ENCODE measurements around the gene ZFAND5.

- peak in 2 of 3 donors; percentile 7 to 31 for TF ChIP-seq POLR2AphosphoS5 (IDR thresholded peaks at IDR 0.05)
- TF ChIP-seq, protein P1, sequence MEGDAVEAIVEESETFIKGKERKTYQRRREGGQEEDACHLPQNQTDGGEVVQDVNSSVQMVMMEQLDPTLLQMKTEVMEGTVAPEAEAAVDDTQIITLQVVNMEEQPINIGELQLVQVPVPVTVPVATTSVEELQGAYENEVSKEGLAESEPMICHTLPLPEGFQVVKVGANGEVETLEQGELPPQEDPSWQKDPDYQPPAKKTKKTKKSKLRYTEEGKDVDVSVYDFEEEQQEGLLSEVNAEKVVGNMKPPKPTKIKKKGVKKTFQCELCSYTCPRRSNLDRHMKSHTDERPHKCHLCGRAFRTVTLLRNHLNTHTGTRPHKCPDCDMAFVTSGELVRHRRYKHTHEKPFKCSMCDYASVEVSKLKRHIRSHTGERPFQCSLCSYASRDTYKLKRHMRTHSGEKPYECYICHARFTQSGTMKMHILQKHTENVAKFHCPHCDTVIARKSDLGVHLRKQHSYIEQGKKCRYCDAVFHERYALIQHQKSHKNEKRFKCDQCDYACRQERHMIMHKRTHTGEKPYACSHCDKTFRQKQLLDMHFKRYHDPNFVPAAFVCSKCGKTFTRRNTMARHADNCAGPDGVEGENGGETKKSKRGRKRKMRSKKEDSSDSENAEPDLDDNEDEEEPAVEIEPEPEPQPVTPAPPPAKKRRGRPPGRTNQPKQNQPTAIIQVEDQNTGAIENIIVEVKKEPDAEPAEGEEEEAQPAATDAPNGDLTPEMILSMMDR (IDR thresholded peaks at IDR 0.05) = no peak
- TF ChIP-seq POLR2A (IDR thresholded peaks at IDR 0.05) = no peak
These were observed 9.9 kb downstream of the ZFAND5 start for GRCh38 chr9:72355153-72355552.
